ENCODE results near the gene GLIPR2. TPM values are rescaled to one million over a fixed set of nuclear protein-coding genes. Genes with fewer than 3 reads are reported as not detected.

GLIPR2 gene
- total RNA-seq, 1 experiment from 2014 or later = 1.6 TPM

DNA sequence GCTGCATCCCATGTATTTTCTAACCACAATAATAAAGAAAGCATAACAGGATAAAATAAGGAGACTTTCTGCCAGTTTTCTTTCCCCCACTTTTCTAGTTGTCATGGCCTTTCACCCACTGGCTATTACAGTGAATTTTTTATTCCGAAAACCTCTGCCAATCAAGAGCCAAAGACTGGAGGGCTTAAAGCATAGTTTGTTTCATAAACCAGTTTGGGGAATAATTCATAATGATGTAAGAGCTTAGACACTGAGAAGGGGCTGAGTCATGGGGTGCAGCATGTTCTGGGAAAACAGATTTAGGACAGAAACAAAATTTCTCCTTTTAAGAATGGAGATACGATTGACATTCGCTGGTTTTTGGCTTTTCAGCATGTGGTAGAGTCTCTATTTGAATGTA lies 4.4 kb upstream of the GLIPR2 start:
- ChIA-PET POLR2A (no interaction called here), CTCF (no interaction called here)
- no TSS peak for BruUV-seq (replicated peaks)
- H3K9me3 ChIP-seq = no peaks in the 10 kb centered on the region
- H3K27ac Mint-ChIP-seq (ENCODE audit: unreplicated experiment) = no peak overlapping the region
- no peaks in the 10 kb centered on the region for H3K9me3 Mint-ChIP-seq (ENCODE audit: unreplicated experiment)
- H3K36me3 ChIP-seq (ENCODE audit: control insufficient read depth, insufficient read depth, low read length) = no peaks in the 10 kb centered on the region
- peaks cover 1% of the 10 kb centered on the region for H3K36me3 Mint-ChIP-seq (ENCODE audit: insufficient read depth, unreplicated experiment)
- no peak overlapping the region for H3K4me3 Mint-ChIP-seq (ENCODE audit: unreplicated experiment)
- H3K4me1 Mint-ChIP-seq (ENCODE audit: low read depth, unreplicated experiment) = no peaks in the 10 kb centered on the region
- H3K27me3 Mint-ChIP-seq (ENCODE audit: insufficient read depth, unreplicated experiment) = no peaks in the 10 kb centered on the region
- H3K4me1 ChIP-seq = 0 out of 2 replicates have a peak, but pooled peaks cover 5% of the 10 kb centered on the region
- no peak overlapping the region for H3K4me3 ChIP-seq (ENCODE audit: low read depth, low read length)
- no peak for DNase-seq
- intact Hi-C loops (cut with micrococcal nuclease; ENCODE audit: unreplicated experiment) = no loop called here
- no peaks in the 10 kb centered on the region; the same call in none of the 2 replicates for H3K27me3 ChIP-seq (replicated peaks; ENCODE audit: control insufficient read depth, insufficient read depth, low read length)
- no peak for TF ChIP-seq CTCF (IDR thresholded peaks at IDR 0.05; ENCODE audit: insufficient read depth in 1 of 2, low read depth in 1 of 2, low read length in 1 of 2, severe bottlenecking in 1 of 2, unreplicated experiment in 1 of 2)

GRCh38 chr9:36134761-36135505 lies 1.6 kb upstream of the GLIPR2 start:
- no TSS peak for BruUV-seq (replicated peaks)
- H3K27ac Mint-ChIP-seq (ENCODE audit: unreplicated experiment) = no peak overlapping the region
- TF ChIP-seq CTCF (IDR thresholded peaks at IDR 0.05; ENCODE audit: insufficient read depth in 1 of 2, low read depth in 1 of 2, low read length in 1 of 2, severe bottlenecking in 1 of 2, unreplicated experiment in 1 of 2) = no peak
- ChIA-PET CTCF (no interaction called here), POLR2A (no interaction called here)
- intact Hi-C loops (cut with micrococcal nuclease; ENCODE audit: unreplicated experiment) = no loop called here
- no peak overlapping the region for H3K4me3 ChIP-seq (ENCODE audit: low read depth, low read length)
- peaks cover 9% of the 10 kb centered on the region for H3K36me3 Mint-ChIP-seq (ENCODE audit: insufficient read depth, unreplicated experiment)
- no peaks in the 10 kb centered on the region for H3K36me3 ChIP-seq (ENCODE audit: control insufficient read depth, insufficient read depth, low read length)
- no peak overlapping the region for H3K4me3 Mint-ChIP-seq (ENCODE audit: unreplicated experiment)
- H3K27me3 Mint-ChIP-seq (ENCODE audit: insufficient read depth, unreplicated experiment) = peaks cover 5% of the 10 kb centered on the region
- H3K9me3 ChIP-seq = no peaks in the 10 kb centered on the region
- no peaks in the 10 kb centered on the region for H3K9me3 Mint-ChIP-seq (ENCODE audit: unreplicated experiment)
- H3K27me3 ChIP-seq (replicated peaks; ENCODE audit: control insufficient read depth, insufficient read depth, low read length) = no peaks in the 10 kb centered on the region; the same call in none of the 2 replicates
- DNase-seq = no peak
- 0 out of 2 replicates have a peak, but pooled peaks cover 8% of the 10 kb centered on the region for H3K4me1 ChIP-seq
- no peaks in the 10 kb centered on the region for H3K4me1 Mint-ChIP-seq (ENCODE audit: low read depth, unreplicated experiment)

GRCh38 chr9:36135741-36136271 lies 727 bp upstream of the GLIPR2 start:
- POLR2A ChIA-PET = interaction anchor here (0.5 kb wide), 1 partner anchor 1131 kb away, joined by 8 read pairs; no protein-coding TSS in a partner anchor
- peaks cover 5% of the 10 kb centered on the region for H3K27me3 Mint-ChIP-seq (ENCODE audit: insufficient read depth, unreplicated experiment)
- no TSS peak for BruUV-seq (replicated peaks)

More at GRCh38 chr9:36135741-36136271, 727 bp upstream of the GLIPR2 start:
- Mint-ChIP-seq H3K9me3 (ENCODE audit: unreplicated experiment) (no peaks in the 10 kb centered on the region), H3K4me1 (ENCODE audit: low read depth, unreplicated experiment) (no peaks in the 10 kb centered on the region), H3K27ac (ENCODE audit: unreplicated experiment) (no peak overlapping the region), H3K36me3 (ENCODE audit: insufficient read depth, unreplicated experiment) (peaks cover 9% of the 10 kb centered on the region), H3K4me3 (ENCODE audit: unreplicated experiment) (peak overlapping the region; percentile 78)
- H3K4me1 ChIP-seq = 0 out of 2 replicates have a peak, but pooled peaks cover 8% of the 10 kb centered on the region
- no peaks in the 10 kb centered on the region; the same call in none of the 2 replicates for H3K27me3 ChIP-seq (replicated peaks; ENCODE audit: control insufficient read depth, insufficient read depth, low read length)
- DNase-seq = no peak
- TF ChIP-seq CTCF (IDR thresholded peaks at IDR 0.05; ENCODE audit: insufficient read depth in 1 of 2, low read depth in 1 of 2, low read length in 1 of 2, severe bottlenecking in 1 of 2, unreplicated experiment in 1 of 2) = no peak
- H3K4me3 ChIP-seq (ENCODE audit: low read depth, low read length) = peak overlapping the region; percentile 54
- CTCF ChIA-PET = interaction anchor here (1.7 kb wide), 1 partner anchor 29 kb away, joined by 4 read pairs; no protein-coding TSS in a partner anchor
- no peaks in the 10 kb centered on the region for H3K9me3 ChIP-seq
- intact Hi-C loops (cut with micrococcal nuclease; ENCODE audit: unreplicated experiment) = no loop called here
- H3K36me3 ChIP-seq (ENCODE audit: control insufficient read depth, insufficient read depth, low read length) = no peaks in the 10 kb centered on the region

Measured in Caco-2 (cell line).